Stimulated activated CD4-positive, alpha-beta T cell treated with anti-CD3 and anti-CD28 coated beads, Interleukin-15, amount 100 ng/mL, for 24 hours (primary cell): ENCODE data around the gene CDY2A.
"Not testable (repeated sequence)": the region's sequence is repeated elsewhere in the genome, so short reads cannot be mapped to it uniquely, and the experiment has no call there.

ENCODE experiments used
- DNase-seq: peaks from one replicate; pipeline ENCODE4 v3.0.0-alpha.2; 2020

The CDY2A gene

GRCh38 chrY:18025487-18025886, at the start of gene CDY2A:
CDY2A (plus strand) TSS chrY:18025787; CDS start chrY:18026115, 328 bp downstream.
- not testable (repeated sequence) for DNase-seq

GRCh38 chrY:17997586-17997985, 28.0 kb upstream of the CDY2A start:
- not testable (repeated sequence) for DNase-seq

DNA sequence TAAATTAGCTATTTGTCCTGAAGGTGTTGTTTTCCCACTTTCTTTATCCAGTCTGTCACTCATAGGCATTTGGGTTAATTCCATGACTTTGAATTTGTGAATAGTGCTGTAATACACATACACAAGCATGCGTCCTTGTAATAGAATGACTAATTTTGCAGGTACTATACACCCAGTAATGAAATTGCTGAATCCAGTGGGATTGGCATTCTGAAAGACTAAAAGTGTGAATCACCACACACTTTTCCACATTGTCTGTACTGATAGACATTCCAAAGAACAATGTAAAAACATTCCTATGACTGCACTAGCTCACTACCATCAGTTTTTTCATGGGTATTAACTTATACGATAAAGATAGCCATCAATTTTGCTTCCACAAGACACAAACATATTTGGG, 27.3 kb upstream of the CDY2A start:
- not testable (repeated sequence) for DNase-seq

DNA sequence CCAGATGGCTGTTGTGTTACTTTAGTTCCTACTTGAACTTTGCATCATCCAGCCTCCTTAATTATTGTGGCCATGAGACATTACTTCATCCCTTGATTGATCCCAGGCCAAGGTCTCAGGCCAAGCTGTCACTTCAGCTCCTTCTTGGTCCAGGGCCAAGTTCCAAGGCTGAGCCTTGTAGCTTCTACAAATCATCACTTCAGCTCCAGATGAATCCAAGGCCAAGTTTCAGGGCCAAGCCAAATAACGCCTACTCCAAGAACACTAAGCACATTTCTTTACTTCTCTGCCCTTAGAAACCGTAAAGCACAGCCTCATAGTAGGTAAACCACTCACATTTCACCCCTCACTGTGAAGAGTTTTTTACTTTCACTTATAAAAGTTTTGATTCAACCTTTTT, 1.7 kb upstream of the CDY2A start:
- not testable (repeated sequence) for DNase-seq

DNA sequence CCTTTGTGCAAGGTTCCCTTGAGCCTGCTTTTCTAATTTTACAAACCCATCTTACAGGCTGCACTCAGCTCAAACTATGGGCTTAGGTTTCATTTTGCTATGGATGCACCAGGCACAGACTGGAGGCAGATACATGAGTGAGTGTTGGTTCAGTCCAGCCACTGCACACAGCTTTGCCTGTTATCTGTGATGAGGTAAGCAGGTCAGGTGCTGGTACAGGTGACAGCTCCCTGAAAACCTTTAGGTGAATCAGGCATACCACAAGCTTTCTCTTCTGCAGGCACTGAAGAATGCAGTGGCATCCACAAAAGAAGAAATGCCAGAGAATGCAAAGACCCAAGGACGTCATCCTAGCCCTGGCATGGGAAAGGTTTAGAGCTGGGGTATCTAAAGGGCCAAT, 3.3 kb downstream of the CDY2A start:
- DNase-seq, result not testable (repeated sequence)

DNA sequence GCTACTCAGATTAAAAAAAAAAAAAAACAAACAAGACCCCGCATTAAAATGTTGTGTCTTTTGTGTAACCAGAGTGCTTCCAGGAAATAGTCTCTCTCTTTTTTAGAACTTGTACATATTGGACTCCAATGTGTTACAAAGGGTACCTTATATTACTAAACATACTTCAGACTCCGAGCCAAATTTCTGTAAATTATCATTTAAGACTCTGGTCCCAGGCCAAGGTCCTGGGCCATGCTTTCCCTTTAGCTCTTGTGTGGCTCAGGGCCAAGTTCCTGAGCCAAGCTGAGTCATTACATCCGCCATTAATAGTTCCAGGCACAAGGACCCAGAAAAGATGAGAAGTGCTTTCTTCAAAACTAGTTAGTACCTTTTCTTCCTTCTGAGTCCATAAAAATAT, 4.6 kb downstream of the CDY2A start:
- not testable (repeated sequence) for DNase-seq

DNA sequence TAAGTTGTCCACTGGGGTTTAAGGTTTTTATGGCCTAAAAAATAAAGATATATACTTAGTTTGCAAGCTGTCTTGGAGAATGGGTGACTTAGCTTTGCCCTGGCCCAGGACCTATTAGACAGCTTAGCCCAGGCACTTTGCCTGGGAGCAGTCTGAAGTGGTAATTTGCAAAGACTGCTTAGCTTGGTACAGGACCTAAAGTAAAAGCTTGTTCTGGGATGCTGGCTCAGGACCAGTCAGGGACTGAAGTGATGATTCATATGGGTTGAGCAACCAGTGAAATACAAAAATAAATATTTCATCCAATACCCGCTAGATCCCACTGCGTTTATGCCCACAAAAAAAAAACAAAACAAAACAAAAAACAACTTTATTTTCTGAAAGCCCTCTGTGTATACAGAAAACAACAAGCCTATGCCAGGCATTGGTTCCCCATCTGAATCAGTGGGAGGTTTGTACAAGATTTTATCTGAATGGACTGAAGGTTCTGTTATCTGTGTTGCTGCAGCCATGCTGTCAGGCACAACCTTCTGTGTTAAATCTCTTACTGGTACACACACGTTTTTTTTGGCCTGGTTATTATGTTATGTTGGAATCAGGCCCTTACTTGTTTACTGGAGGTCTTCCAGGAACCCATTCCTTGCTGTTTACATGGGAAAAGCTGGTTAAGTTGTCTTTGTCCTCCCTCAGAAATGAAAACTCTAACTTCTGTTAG, 8.7 kb downstream of the CDY2A start:
- DNase-seq, result not testable (repeated sequence)

- not testable (repeated sequence) for DNase-seq
Measured at GRCh38 chrY:18034864-18035263, 9.3 kb downstream of the CDY2A start.

DNA sequence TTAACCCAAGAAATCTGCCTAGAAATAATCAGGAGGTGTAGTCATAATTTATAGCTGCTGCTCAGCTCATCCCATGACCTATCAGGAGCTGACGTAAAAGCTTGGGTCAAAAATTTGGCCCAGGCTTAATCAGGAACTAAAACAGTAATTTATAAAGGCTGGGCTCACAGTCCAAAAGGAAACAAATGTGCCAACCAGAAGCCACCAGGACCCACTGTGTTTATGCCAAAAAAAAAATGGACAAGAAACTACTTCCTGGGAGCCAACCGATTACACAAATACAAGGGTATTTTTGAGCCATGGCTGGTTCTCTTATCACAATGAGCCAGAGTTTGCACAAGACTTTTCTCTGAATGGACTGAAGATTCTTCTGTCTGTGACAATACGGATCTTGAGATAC, 19.4 kb downstream of the CDY2A start:
- DNase-seq, result not testable (repeated sequence)

- not testable (repeated sequence) for DNase-seq
Measured at GRCh38 chrY:18048149-18049040, 22.8 kb downstream of the CDY2A start.

- not testable (repeated sequence) for DNase-seq
Measured at GRCh38 chrY:18049061-18049460, 23.5 kb downstream of the CDY2A start.

- not testable (repeated sequence) for DNase-seq
Measured at GRCh38 chrY:18056473-18056872, 30.9 kb downstream of the CDY2A start.

GRCh38 chrY:18073464-18073863, 47.9 kb downstream of the CDY2A start:
- DNase-seq, result not testable (repeated sequence)
